IMR-90 (cell line): ENCODE results near the gene OR52E8. TPM values are rescaled to one million over a fixed set of nuclear protein-coding genes. Genes with fewer than 3 reads are reported as not detected.

Source experiments
- polyA plus RNA-seq, 3 experiments: library from polyadenylated mRNA; depleted of rRNA; stranded (reverse); fragments of >200 nt; gene quantifications; 2 replicates each; pipeline ENCODE4 v1.2.3, GENCODE V29; 2012; ENCODE audit warnings: low replicate concordance in 1 of 3
- total RNA-seq: library from RNA; depleted of rRNA; stranded (reverse); fragments of >200 nt; gene quantifications from 2 replicates; pipeline ENCODE4 v1.2.3, GENCODE V29; 2012; rRNA removed

Gene OR52E8
- total and polyA plus RNA-seq, 2 of the 4 experiments (the other 2 are of a cell fraction) = not detected

Other genes with a start within 250 kb of the OR52E8 start
- 8.6 and 12.5 TPM in 2 replicates for gene TRIM34, start 232.7 kb downstream of the OR52E8 start, total RNA-seq
- gene TRIM34, start 232.7 kb downstream of the OR52E8 start, polyA plus RNA-seq (2012; rRNA removed) = 5.3 and 6.1 TPM in 2 replicates
- gene TRIM5, start 172.6 kb downstream of the OR52E8 start, total RNA-seq = 49.1 and 58.0 TPM in 2 replicates
- 26.3 and 32.6 TPM in 2 replicates for gene TRIM5, start 172.6 kb downstream of the OR52E8 start, polyA plus RNA-seq (2012; rRNA removed)
- gene TRIM22, start 167.9 kb downstream of the OR52E8 start, total RNA-seq = 39.4 and 46.8 TPM in 2 replicates
- 30.4 and 43.6 TPM in 2 replicates for gene TRIM22, start 167.9 kb downstream of the OR52E8 start, polyA plus RNA-seq (2012; rRNA removed)
- not detected in 2 replicates for gene OR56B1, start 121.2 kb downstream of the OR52E8 start, total RNA-seq
- gene OR56B1, start 121.2 kb downstream of the OR52E8 start, polyA plus RNA-seq (2012; rRNA removed) = not detected in 2 replicates
- gene OR52N4, start 103.4 kb downstream of the OR52E8 start, total RNA-seq = not detected in 2 replicates
- not detected in 2 replicates for gene OR52N4, start 103.4 kb downstream of the OR52E8 start, polyA plus RNA-seq (2012; rRNA removed)
- not detected in 2 replicates for gene OR52N5, start 74.3 kb downstream of the OR52E8 start, total RNA-seq
- gene OR52N5, start 74.3 kb downstream of the OR52E8 start, polyA plus RNA-seq (2012; rRNA removed) = not detected in 2 replicates
- gene OR52N1, start 66.4 kb downstream of the OR52E8 start, total RNA-seq = not detected in 2 replicates
- not detected in 2 replicates for gene OR52N1, start 66.4 kb downstream of the OR52E8 start, polyA plus RNA-seq (2012; rRNA removed)
- gene OR52N2, start 48.8 kb downstream of the OR52E8 start, total RNA-seq = not detected in 2 replicates
- gene OR52N2, start 48.8 kb downstream of the OR52E8 start, polyA plus RNA-seq (2012; rRNA removed) = not detected in 2 replicates
- gene OR52E6, start 15.8 kb downstream of the OR52E8 start, total RNA-seq = not detected in 2 replicates
- gene OR52E6, start 15.8 kb downstream of the OR52E8 start, polyA plus RNA-seq (2012; rRNA removed) = not detected in 2 replicates
- gene OR52E4, start 22.9 kb upstream of the OR52E8 start, total RNA-seq = not detected in 2 replicates
- not detected in 2 replicates for gene OR52E4, start 22.9 kb upstream of the OR52E8 start, polyA plus RNA-seq (2012; rRNA removed)
- not detected in 2 replicates for gene OR52E5, start 35.5 kb upstream of the OR52E8 start, total RNA-seq
- not detected in 2 replicates for gene OR52E5, start 35.5 kb upstream of the OR52E8 start, polyA plus RNA-seq (2012; rRNA removed)
- not detected in 2 replicates for gene OR56A3, start 84.6 kb upstream of the OR52E8 start, total RNA-seq
- gene OR56A3, start 84.6 kb upstream of the OR52E8 start, polyA plus RNA-seq (2012; rRNA removed) = not detected in 2 replicates
- not detected in 2 replicates for gene OR56A5, start 110.8 kb upstream of the OR52E8 start, total RNA-seq
- not detected in 2 replicates for gene OR56A5, start 110.8 kb upstream of the OR52E8 start, polyA plus RNA-seq (2012; rRNA removed)
- gene OR52L1, start 129.3 kb upstream of the OR52E8 start, total RNA-seq = not detected in 2 replicates
- gene OR52L1, start 129.3 kb upstream of the OR52E8 start, polyA plus RNA-seq (2012; rRNA removed) = not detected in 2 replicates
- not detected in 2 replicates for gene OR56A4, start 149.3 kb upstream of the OR52E8 start, total RNA-seq
- gene OR56A4, start 149.3 kb upstream of the OR52E8 start, polyA plus RNA-seq (2012; rRNA removed) = not detected in 2 replicates
- not detected in 2 replicates for gene OR56A1, start 173.1 kb upstream of the OR52E8 start, total RNA-seq
- not detected in 2 replicates for gene OR56A1, start 173.1 kb upstream of the OR52E8 start, polyA plus RNA-seq (2012; rRNA removed)
- not detected in 2 replicates for gene OR56B4, start 250.0 kb upstream of the OR52E8 start, total RNA-seq
- gene OR56B4, start 250.0 kb upstream of the OR52E8 start, polyA plus RNA-seq (2012; rRNA removed) = not detected in 2 replicates